M059J (cell line): ENCODE data around the gene F2RL3. TPM values are rescaled to one million over a fixed set of nuclear protein-coding genes. Genes with fewer than 3 reads are reported as not detected.
A peak's percentile ranks its signal among the peaks of the same experiment; 100 is the strongest.

Experiments used
- DNase-seq: peaks from one replicate; pipeline ENCODE4 v3.0.0-alpha.2; 2012; ENCODE audit warnings: low read depth
- total RNA-seq: library from RNA; depleted of rRNA; stranded (reverse); fragments of >200 nt; shearing (Covaris generic); gene quantifications from 2 replicates; pipeline ENCODE4 v1.2.3, GENCODE V29; 2014; rRNA removed

The F2RL3 gene
- not detected in 2 replicates for total RNA-seq

- DNase-seq: peak; percentile 26
These were observed at the start of gene F2RL3 for GRCh38 chr19:16888629-16889365. Gene F2RL3, plus strand, starts transcription at chr19:16888999. Its CDS starts 191 bp downstream, at chr19:16889190.

GRCh38 chr19:16841391-16841926, 47.3 kb upstream of the F2RL3 start:
- DNase-seq: no peak

GRCh38 chr19:16846901-16847300, 41.9 kb upstream of the F2RL3 start:
- no peak for DNase-seq

GRCh38 chr19:16847430-16847829, 41.4 kb upstream of the F2RL3 start:
- no peak for DNase-seq

DNA sequence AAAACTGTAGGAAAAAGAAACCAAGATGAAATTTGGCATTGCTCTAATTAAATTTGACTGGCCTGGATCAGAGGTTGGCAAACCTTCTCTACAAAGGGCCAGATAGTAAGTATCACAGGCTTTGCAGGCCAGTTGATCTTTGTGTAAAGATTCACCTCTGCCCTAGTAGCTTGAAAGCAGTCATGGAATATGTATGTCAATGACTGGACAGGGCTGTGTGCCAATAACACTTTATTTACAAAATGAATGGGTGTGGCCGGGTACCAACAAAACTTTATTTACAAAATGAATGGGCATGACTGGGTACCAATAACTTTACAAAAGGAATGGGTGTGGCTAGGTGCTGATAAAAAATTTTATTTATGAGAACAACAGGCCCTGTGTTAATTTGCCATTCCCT, 39.6 kb upstream of the F2RL3 start:
- peak; percentile 59 for DNase-seq

GRCh38 chr19:16850133-16850532, 38.7 kb upstream of the F2RL3 start:
- DNase-seq: peak; percentile 42

DNA sequence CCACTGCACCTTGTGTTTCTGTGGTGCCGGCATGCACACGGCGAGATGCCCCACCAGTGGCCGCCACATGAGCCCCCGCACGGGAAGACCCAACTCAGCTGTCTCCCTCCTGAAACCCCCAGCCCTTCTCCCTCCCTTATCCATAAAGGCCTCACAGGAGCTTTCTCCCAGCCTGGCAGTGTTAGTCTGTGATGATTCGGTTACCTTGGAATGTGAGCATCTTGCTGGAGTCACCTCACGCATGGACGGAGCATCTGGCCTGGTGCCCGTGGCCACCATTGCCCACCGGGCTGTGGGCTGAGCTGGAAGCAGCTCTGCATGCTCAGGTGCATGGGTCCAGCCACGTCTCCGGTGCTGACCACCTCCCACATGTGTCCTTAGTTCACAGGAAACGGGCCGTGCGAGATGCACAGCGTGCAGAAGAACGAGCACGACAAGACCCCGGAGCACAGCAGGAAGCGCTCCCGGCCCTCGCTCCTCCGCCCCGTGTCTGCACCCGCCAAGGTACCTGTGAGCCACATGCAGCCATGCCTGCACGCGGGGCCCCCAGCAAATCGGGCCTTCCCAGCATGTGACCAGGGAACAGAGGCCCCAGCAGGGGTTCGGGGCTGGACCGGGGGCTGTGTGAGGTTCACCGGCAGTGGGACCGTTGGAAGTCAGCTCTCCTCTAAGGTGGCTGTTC, 37.6 kb upstream of the F2RL3 start:
- peak; percentile 80 for DNase-seq

- no peak for DNase-seq
These were observed 35.7 kb upstream of the F2RL3 start for GRCh38 chr19:16853066-16853465.

- DNase-seq: no peak
These were observed 32.7 kb upstream of the F2RL3 start for GRCh38 chr19:16856091-16856490.

DNA sequence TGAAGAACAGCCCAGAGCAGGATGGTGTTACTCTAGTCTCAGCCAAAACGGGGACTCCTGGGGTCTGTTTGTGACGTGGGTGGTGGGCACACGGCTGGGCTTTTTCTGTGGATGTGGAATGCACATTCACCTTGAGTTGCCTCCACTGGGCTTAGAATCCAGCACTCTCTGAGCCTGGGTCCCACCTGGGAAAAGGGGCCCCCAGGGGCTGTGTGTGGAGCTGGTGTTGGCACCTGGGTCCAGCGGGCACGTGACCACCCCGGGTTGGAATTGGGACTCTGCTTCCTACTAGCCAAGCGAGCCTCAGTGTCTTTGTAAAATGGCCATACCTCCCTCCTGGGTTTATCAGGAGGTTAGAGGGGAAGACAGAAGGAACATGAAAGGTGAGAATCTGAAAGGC, 29.2 kb upstream of the F2RL3 start:
- DNase-seq: no peak

- DNase-seq: peak; percentile 12
These were observed 28.7 kb upstream of the F2RL3 start for GRCh38 chr19:16860118-16860517.

- no peak for DNase-seq
These were observed 27.8 kb upstream of the F2RL3 start for GRCh38 chr19:16861011-16861410.

GRCh38 chr19:16861834-16862233, 27.0 kb upstream of the F2RL3 start:
- DNase-seq: no peak

GRCh38 chr19:16862826-16863415, 25.9 kb upstream of the F2RL3 start:
- DNase-seq: no peak

DNA sequence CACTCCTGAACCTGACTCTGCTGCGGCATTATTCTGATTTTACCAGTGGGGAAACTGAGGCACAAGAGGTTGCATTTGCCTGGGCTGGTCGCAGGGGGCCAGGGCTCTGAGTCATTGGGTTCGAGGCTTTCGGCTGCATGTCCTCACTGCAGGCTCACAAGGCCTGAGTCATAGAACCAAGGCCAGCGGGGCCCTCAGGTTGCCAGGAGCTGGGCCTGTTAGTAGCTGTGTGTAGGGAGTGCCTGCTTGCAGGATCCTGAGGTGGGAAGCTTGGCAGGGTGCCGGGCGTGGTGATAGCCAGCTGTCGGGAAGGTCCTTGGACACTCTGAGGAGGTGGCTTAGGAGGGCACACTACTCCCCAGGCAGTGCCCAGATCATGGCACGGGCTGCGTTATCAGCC, 21.6 kb upstream of the F2RL3 start:
- peak; percentile 15 for DNase-seq

DNA sequence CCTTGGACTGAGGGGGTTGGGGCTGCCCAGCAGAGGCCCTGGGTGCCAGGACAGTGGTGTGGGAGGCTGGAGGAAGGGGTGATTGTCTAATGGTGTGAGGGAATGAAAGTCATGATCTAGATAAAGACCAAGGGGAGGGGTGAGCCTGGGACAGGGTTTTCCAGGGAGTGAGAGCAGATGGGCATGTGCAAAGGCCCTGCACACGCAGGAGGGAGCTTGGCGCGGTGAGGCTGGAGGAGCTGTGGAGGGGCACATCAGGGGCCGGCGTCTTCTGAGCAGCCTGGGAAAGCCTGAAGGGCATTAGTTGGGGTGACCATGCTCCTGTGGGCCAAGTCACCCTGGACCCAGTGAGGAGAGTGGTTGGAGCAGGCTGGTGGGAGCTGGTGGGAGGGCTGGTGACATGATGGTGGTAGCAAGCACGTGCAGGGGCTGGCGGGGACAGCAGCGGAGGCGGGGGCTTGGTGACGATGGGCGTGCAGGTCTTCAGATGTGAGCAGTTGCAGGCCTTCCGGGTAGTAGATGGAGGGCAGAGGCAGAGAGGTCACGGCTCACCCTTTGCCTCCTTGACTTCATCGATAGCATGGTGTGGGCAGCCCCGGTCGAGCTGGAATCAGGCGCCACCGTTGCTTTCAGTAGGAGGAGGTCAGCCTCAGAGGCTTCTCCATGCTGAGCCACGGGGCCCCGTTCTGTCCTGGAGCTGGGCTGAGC, 20.2 kb upstream of the F2RL3 start:
- no peak for DNase-seq

GRCh38 chr19:16869331-16869972, 19.3 kb upstream of the F2RL3 start:
- no peak for DNase-seq

GRCh38 chr19:16871871-16872270, 16.9 kb upstream of the F2RL3 start:
- no peak for DNase-seq

GRCh38 chr19:16872728-16873127, 16.1 kb upstream of the F2RL3 start:
- no peak for DNase-seq

GRCh38 chr19:16873594-16873993, 15.2 kb upstream of the F2RL3 start:
- no peak for DNase-seq

GRCh38 chr19:16874250-16874977, 14.4 kb upstream of the F2RL3 start:
- DNase-seq: no peak
